ENCODE results near the gene PTPN11.
A peak's percentile ranks its signal among the peaks of the same experiment; 100 is the strongest.

The PTPN11 gene

DNA sequence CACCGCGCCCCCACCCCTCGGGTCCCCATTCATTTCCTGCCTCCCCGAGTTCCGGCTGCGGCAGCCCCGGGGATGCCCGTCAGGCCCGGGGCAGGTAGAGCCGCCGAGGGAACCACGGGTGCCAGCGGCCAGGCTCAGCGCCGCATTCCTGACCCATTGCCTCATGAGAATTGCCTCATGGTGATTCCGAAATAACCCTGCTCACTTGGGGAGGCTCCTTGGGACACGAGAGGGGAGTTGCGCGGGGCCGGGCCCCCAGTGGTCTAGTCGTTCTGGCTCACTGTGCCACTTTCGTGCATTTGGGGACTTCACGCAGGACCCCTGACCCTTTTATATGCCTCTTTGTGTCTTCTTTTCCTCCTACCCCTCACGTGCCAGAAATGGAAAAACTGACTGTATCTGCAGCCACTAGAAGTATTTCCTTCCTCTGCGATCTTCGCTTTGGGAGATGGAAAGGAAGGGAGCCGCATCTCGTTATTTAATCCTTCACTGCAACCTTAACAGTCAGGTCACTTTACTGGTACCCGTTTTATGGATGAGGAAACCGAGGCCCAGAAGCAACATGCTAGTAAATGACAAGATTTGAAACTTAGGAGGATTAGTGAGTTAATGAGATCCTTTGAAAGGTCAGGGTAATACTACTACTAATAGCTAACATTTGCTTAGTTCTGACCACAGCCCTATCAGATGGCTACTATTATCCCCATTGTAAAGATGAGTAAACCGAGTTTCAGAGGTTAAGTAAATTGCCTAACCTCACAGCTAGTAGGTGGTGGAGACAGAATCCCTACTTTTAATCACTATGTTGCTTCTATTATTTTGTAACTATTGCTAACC, 768 bp downstream of the PTPN11 start:
- no peak for TF ChIP-seq EZH2phosphoT487 (IDR thresholded peaks at IDR 0.05; ENCODE audit: borderline replicate concordance)
- TF ChIP-seq, protein P1, sequence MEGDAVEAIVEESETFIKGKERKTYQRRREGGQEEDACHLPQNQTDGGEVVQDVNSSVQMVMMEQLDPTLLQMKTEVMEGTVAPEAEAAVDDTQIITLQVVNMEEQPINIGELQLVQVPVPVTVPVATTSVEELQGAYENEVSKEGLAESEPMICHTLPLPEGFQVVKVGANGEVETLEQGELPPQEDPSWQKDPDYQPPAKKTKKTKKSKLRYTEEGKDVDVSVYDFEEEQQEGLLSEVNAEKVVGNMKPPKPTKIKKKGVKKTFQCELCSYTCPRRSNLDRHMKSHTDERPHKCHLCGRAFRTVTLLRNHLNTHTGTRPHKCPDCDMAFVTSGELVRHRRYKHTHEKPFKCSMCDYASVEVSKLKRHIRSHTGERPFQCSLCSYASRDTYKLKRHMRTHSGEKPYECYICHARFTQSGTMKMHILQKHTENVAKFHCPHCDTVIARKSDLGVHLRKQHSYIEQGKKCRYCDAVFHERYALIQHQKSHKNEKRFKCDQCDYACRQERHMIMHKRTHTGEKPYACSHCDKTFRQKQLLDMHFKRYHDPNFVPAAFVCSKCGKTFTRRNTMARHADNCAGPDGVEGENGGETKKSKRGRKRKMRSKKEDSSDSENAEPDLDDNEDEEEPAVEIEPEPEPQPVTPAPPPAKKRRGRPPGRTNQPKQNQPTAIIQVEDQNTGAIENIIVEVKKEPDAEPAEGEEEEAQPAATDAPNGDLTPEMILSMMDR (conservative IDR thresholded peaks at IDR 0.05; ENCODE audit: low read length) = no peak; the same call in 1 of the 2 replicates
- Histone ChIP-seq H3K27me3 (ENCODE audit: insufficient read depth, low read length, poor library complexity, severe bottlenecking) (no peaks in the 10 kb centered on the region), H3K4me1 (ENCODE audit: insufficient read depth, low read length, poor library complexity, severe bottlenecking) (peaks cover 41% of the 10 kb centered on the region), H3K9me2 (replicated peaks; ENCODE audit: low read depth, low read length) (no peaks in the 10 kb centered on the region), H4K20me1 (ENCODE audit: insufficient read depth, low read length, poor library complexity, severe bottlenecking) (peaks cover 47% of the 10 kb centered on the region), H3K9me3 (ENCODE audit: insufficient read depth, low read depth, low read length) (no peaks in the 10 kb centered on the region), H3K4me2 (ENCODE audit: low read depth, low read length, poor library complexity, severe bottlenecking) (peak overlapping the region; percentile 91), H3K36me3 (ENCODE audit: insufficient read depth, low read length) (no peaks in the 10 kb centered on the region), H3K79me2 (ENCODE audit: insufficient read depth, low read length) (peaks cover 61% of the 10 kb centered on the region), H3K4me3 (ENCODE audit: low read length, poor library complexity, severe bottlenecking) (peak overlapping the region; percentile 94), H3F3A (ENCODE audit: low read depth) (no peaks in the 10 kb centered on the region), H3K9ac (ENCODE audit: low read depth, low read length, poor library complexity, severe bottlenecking) (peak overlapping the region; percentile 87), H2AFZ (ENCODE audit: low read length) (peak overlapping the region; percentile 91)

GRCh38 chr12:112420740-112421139, 2.0 kb downstream of the PTPN11 start:
- no peak for TF ChIP-seq EZH2phosphoT487 (IDR thresholded peaks at IDR 0.05; ENCODE audit: borderline replicate concordance)
- TF ChIP-seq, protein P1 (conservative IDR thresholded peaks at IDR 0.05; ENCODE audit: low read length) = no peak
- Histone ChIP-seq H3K36me3 (ENCODE audit: insufficient read depth, low read length) (no peaks in the 10 kb centered on the region), H3K9ac (ENCODE audit: low read depth, low read length, poor library complexity, severe bottlenecking) (peak overlapping the region; percentile 87), H4K20me1 (ENCODE audit: insufficient read depth, low read length, poor library complexity, severe bottlenecking) (peaks cover 53% of the 10 kb centered on the region), H3K9me2 (replicated peaks; ENCODE audit: low read depth, low read length) (no peaks in the 10 kb centered on the region), H3K4me2 (ENCODE audit: low read depth, low read length, poor library complexity, severe bottlenecking) (peak overlapping the region; percentile 91), H2AFZ (ENCODE audit: low read length) (no peak overlapping the region), H3K79me2 (ENCODE audit: insufficient read depth, low read length) (peaks cover 73% of the 10 kb centered on the region), H3K4me3 (ENCODE audit: low read length, poor library complexity, severe bottlenecking) (peak overlapping the region; percentile 94), H3K27me3 (ENCODE audit: insufficient read depth, low read length, poor library complexity, severe bottlenecking) (no peaks in the 10 kb centered on the region), H3K9me3 (ENCODE audit: insufficient read depth, low read depth, low read length) (no peaks in the 10 kb centered on the region), H3K4me1 (ENCODE audit: insufficient read depth, low read length, poor library complexity, severe bottlenecking) (peaks cover 42% of the 10 kb centered on the region), H3F3A (ENCODE audit: low read depth) (no peaks in the 10 kb centered on the region)

GRCh38 chr12:112421363-112421762, 2.6 kb downstream of the PTPN11 start:
- H3K4me2 ChIP-seq (ENCODE audit: low read depth, low read length, poor library complexity, severe bottlenecking) = peak overlapping the region; percentile 91
- no peak overlapping the region for H2AFZ ChIP-seq (ENCODE audit: low read length)
- H3K4me3 ChIP-seq (ENCODE audit: low read length, poor library complexity, severe bottlenecking) = peak overlapping the region; percentile 94
- H3K9me3 ChIP-seq (ENCODE audit: insufficient read depth, low read depth, low read length) = no peaks in the 10 kb centered on the region
- TF ChIP-seq EZH2phosphoT487 (IDR thresholded peaks at IDR 0.05; ENCODE audit: borderline replicate concordance) = no peak
- TF ChIP-seq, protein P1 (conservative IDR thresholded peaks at IDR 0.05; ENCODE audit: low read length) = no peak
- H3K79me2 ChIP-seq (ENCODE audit: insufficient read depth, low read length) = peaks cover 79% of the 10 kb centered on the region
- H4K20me1 ChIP-seq (ENCODE audit: insufficient read depth, low read length, poor library complexity, severe bottlenecking) = peaks cover 53% of the 10 kb centered on the region
- H3K4me1 ChIP-seq (ENCODE audit: insufficient read depth, low read length, poor library complexity, severe bottlenecking) = peaks cover 42% of the 10 kb centered on the region
- H3K27me3 ChIP-seq (ENCODE audit: insufficient read depth, low read length, poor library complexity, severe bottlenecking) = no peaks in the 10 kb centered on the region
- no peaks in the 10 kb centered on the region for H3F3A ChIP-seq (ENCODE audit: low read depth)
- no peaks in the 10 kb centered on the region for H3K9me2 ChIP-seq (replicated peaks; ENCODE audit: low read depth, low read length)
- no peaks in the 10 kb centered on the region for H3K36me3 ChIP-seq (ENCODE audit: insufficient read depth, low read length)
- H3K9ac ChIP-seq (ENCODE audit: low read depth, low read length, poor library complexity, severe bottlenecking) = peak overlapping the region; percentile 39
